HepG2 (cell line): ENCODE measurements around the gene ARIH1. TPM values are rescaled to one million over a fixed set of nuclear protein-coding genes. Genes with fewer than 3 reads are reported as not detected.

Source experiments
- FOXA3 ChIP-seq: IDR thresholded peaks from 2 replicates; pipeline ENCODE4 v1.6.1; 2016; ENCODE audit warnings: missing genetic modification reagents, missing compliant biosample characterization
- MBNL3 ChIP-seq: fragments of 250-450 bp; sonication (Bioruptor Pico); conservative IDR thresholded peaks from 2 replicates; pipeline ENCODE4 v1.8.0; 2022; ENCODE audit warnings: mild to moderate bottlenecking, inconsistent platforms
- NPAS2 ChIP-seq: sonication (generic); formaldehyde crosslinking; IDR thresholded peaks from 2 replicates; pipeline ENCODE4 v1.8.0; 2022; ENCODE audit warnings: mild to moderate bottlenecking, missing genetic modification reagents, borderline replicate concordance
- NR2F6 ChIP-seq, 2 experiments: IDR thresholded peaks; 2 replicates each; pipeline ENCODE4 v1.6.1; 2016; ENCODE audit warnings: antibody characterized with exemption in 1 of 2, mild to moderate bottlenecking in 1 of 2
- POLR2G ChIP-seq: fragments of 200-400 bp; formaldehyde crosslinking; IDR thresholded peaks from 2 replicates; pipeline ENCODE4 v1.6.1; 2018; ENCODE audit warnings: mild to moderate bottlenecking, low read depth, low read length, moderate library complexity
- RBAK ChIP-seq: sonication (generic); formaldehyde crosslinking; IDR thresholded peaks from 2 replicates; pipeline ENCODE4 v1.5.1; 2020; ENCODE audit warnings: mild to moderate bottlenecking, missing genetic modification reagents
- RBFOX2 ChIP-seq: fragments of 200-400 bp; formaldehyde crosslinking; IDR thresholded peaks from 2 replicates; pipeline ENCODE4 v1.6.1; 2017; ENCODE audit warnings: low read depth, mild to moderate bottlenecking, low read length
- RFXAP ChIP-seq: sonication (generic); formaldehyde crosslinking; IDR thresholded peaks from 2 replicates; pipeline ENCODE4 v1.4.0; 2020; ENCODE audit warnings: missing genetic modification reagents, borderline replicate concordance
- SALL1 ChIP-seq: sonication (generic); formaldehyde crosslinking; IDR thresholded peaks from 2 replicates; pipeline ENCODE4 v1.8.0; 2022; ENCODE audit warnings: mild to moderate bottlenecking, missing genetic modification reagents
- SALL2 ChIP-seq: sonication (generic); formaldehyde crosslinking; IDR thresholded peaks from 2 replicates; pipeline ENCODE4 v1.8.1; 2023; ENCODE audit warnings: mild to moderate bottlenecking, missing genetic modification reagents, inconsistent platforms
- SP5 ChIP-seq: IDR thresholded peaks from 2 replicates; pipeline ENCODE4 v1.6.1; 2016; ENCODE audit warnings: low read depth, borderline replicate concordance
- SSRP1 ChIP-seq: IDR thresholded peaks from 2 replicates; pipeline ENCODE4 v1.6.1; 2016; ENCODE audit warnings: control low read depth
- STAT5B ChIP-seq: sonication (generic); formaldehyde crosslinking; IDR thresholded peaks from 2 replicates; pipeline ENCODE4 v1.4.0; 2020; ENCODE audit warnings: missing genetic modification reagents
- TARDBP ChIP-seq: sonication (generic); formaldehyde crosslinking; IDR thresholded peaks from 2 replicates; pipeline ENCODE4 v1.8.0; 2022; ENCODE audit warnings: mild to moderate bottlenecking, missing genetic modification reagents
- TCF7L2 ChIP-seq: IDR thresholded peaks from 2 replicates; pipeline ENCODE4 v1.6.1; 2011; ENCODE audit warnings: mild to moderate bottlenecking, low read depth, low read length, moderate library complexity
- TOE1 ChIP-seq: sonication (generic); formaldehyde crosslinking; IDR thresholded peaks from 2 replicates; pipeline ENCODE4 v1.4.0; 2020; ENCODE audit warnings: mild to moderate bottlenecking, missing genetic modification reagents
- ZBTB3 ChIP-seq: sonication (generic); formaldehyde crosslinking; IDR thresholded peaks from 2 replicates; pipeline ENCODE4 v1.4.0; 2020; ENCODE audit warnings: low read depth, mild to moderate bottlenecking, moderate library complexity, missing genetic modification reagents, borderline replicate concordance
- ZNF547 ChIP-seq: sonication (generic); formaldehyde crosslinking; IDR thresholded peaks from 2 replicates; pipeline ENCODE4 v1.5.1; 2020; ENCODE audit warnings: mild to moderate bottlenecking, missing genetic modification reagents
- polyA plus RNA-seq, 8 experiments: library from polyadenylated mRNA; depleted of rRNA in 3 of 8; stranded (reverse) in 7 of 8; unstranded in 1 of 8; fragments of >200 nt; fragmentation: Illumina TruSeq in 4 of 8; extraction: Trizol in 4 of 8; gene quantifications; 2 replicates each; pipeline versions ENCODE4 v1.2.1 to v1.2.3, GENCODE V29; 2011 to 2016; ENCODE audit warnings: low read depth in 4 of 8, missing spikeins in 1 of 8, mixed read lengths in 1 of 8; ENCODE audit not compliant: insufficient read depth in 1 of 8
- total RNA-seq, 5 experiments: library from RNA; depleted of rRNA; stranded (reverse); fragments of >200 nt; fragmentation: Illumina TruSeq; extraction: Trizol; gene quantifications; 2 replicates each; pipeline ENCODE4 v1.2.3, GENCODE V29; 2016; ENCODE audit warnings: low read depth in 1 of 5
- TF ChIP-seq, protein P1 (sequence below): sonication (generic); formaldehyde crosslinking; IDR thresholded peaks from 2 replicates; pipeline ENCODE4 v1.5.1; 2020; ENCODE audit warnings: missing genetic modification reagents, mild to moderate bottlenecking, borderline replicate concordance
- TF ChIP-seq, protein P2 (sequence below): IDR thresholded peaks from 2 replicates; pipeline ENCODE4 v1.6.1; 2016; ENCODE audit warnings: control low read depth
- TF ChIP-seq, protein P3 (sequence below): sonication (generic); IDR thresholded peaks from 2 replicates; pipeline ENCODE4 v1.6.1; 2016; ENCODE audit warnings: low read depth, borderline replicate concordance
- TF ChIP-seq, protein P4 (sequence below): sonication (generic); formaldehyde crosslinking; IDR thresholded peaks from 2 replicates; pipeline ENCODE4 v1.8.1; 2023; ENCODE audit warnings: mild to moderate bottlenecking, moderate library complexity, missing genetic modification reagents
- TF ChIP-seq, protein P5 (sequence below): sonication (generic); formaldehyde crosslinking; IDR thresholded peaks from 2 replicates; pipeline ENCODE4 v1.8.0; 2022; ENCODE audit warnings: missing genetic modification reagents, mild to moderate bottlenecking, borderline replicate concordance

The ARIH1 gene
- total and polyA plus RNA-seq, 2 of the 13 experiments (the other 11 are each of a cell fraction or from before 2014, with no cell fraction given): 38.8 to 59.8 TPM

DNA sequence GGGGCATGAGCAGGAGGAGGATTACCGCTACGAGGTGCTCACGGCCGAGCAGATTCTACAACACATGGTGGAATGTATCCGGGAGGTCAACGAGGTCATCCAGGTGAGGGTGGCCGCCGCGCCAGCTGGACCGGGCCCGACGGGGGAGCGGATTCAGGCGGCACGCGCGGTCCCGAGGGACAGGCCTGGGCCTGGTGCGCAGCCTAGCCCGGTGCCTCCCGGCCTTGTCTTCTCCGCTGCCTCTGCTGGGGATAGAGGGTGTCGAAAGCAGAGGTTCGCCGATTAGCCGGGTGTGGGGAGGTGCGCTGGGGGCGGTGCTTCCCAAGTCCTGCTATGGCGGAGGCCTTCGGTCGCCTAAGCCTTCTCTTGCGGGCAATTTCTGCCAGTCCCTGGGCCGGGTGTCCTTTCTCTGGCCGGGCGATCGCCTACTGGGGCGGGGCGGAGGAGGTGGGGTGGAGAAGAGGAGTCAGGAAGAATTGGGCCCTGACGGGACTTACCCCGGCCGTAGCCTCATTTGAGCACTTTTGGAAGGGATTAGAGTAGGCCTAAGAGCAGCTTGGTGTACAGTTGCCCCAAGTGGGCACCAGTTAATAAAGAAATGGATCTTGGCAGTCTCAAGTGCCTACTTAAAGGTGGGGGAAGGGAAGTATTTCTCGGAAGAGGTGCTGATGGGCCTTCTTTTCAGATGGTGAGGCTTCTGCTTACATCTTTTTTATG is 940 bp downstream of the ARIH1 start (continued):
- TF ChIP-seq NPAS2 (no peak), RBFOX2 (peak; percentile 58; the same call in 1 of the 2 replicates), TCF7L2 (no peak), ZBTB3 (CRISPR knock-in tag) (no peak), SSRP1 (CRISPR knock-in tag) (no peak), NR2F6 (IDR thresholded peaks at IDR 0.05) (0 out of 2 replicates have a peak, but pooled peaks have one; percentile 13), NR2F6 (CRISPR knock-in tag; IDR thresholded peaks at IDR 0.05) (peak; percentile 74), POLR2G (peak; percentile 58; the same call in 1 of the 2 replicates), STAT5B (CRISPR knock-in tag) (no peak), TARDBP (0 out of 2 replicates have a peak, but pooled peaks have one; percentile 44), SALL2 (CRISPR knock-in tag) (peak; percentile 88), RFXAP (CRISPR knock-in tag) (peak; percentile 24; the same call in 1 of the 2 replicates), TOE1 (CRISPR knock-in tag) (no peak), SP5 (CRISPR knock-in tag) (0 out of 2 replicates have a peak, but pooled peaks have one; percentile 21), MBNL3 (CRISPR knock-in tag) (no peak), ZNF547 (CRISPR knock-in tag) (peak; percentile 23; the same call in 1 of the 2 replicates), RBAK (CRISPR knock-in tag) (no peak), SALL1 (CRISPR knock-in tag) (peak; percentile 24; the same call in 1 of the 2 replicates), FOXA3 (CRISPR knock-in tag) (no peak)
- TF ChIP-seq, protein P1, sequence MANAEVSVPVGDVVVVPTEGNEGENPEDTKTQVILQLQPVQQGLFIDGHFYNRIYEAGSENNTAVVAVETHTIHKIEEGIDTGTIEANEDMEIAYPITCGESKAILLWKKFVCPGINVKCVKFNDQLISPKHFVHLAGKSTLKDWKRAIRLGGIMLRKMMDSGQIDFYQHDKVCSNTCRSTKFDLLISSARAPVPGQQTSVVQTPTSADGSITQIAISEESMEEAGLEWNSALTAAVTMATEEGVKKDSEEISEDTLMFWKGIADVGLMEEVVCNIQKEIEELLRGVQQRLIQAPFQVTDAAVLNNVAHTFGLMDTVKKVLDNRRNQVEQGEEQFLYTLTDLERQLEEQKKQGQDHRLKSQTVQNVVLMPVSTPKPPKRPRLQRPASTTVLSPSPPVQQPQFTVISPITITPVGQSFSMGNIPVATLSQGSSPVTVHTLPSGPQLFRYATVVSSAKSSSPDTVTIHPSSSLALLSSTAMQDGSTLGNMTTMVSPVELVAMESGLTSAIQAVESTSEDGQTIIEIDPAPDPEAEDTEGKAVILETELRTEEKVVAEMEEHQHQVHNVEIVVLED: peak; percentile 67
- TF ChIP-seq, protein P2, sequence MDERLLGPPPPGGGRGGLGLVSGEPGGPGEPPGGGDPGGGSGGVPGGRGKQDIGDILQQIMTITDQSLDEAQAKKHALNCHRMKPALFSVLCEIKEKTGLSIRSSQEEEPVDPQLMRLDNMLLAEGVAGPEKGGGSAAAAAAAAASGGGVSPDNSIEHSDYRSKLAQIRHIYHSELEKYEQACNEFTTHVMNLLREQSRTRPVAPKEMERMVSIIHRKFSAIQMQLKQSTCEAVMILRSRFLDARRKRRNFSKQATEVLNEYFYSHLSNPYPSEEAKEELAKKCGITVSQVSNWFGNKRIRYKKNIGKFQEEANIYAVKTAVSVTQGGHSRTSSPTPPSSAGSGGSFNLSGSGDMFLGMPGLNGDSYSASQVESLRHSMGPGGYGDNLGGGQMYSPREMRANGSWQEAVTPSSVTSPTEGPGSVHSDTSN (CRISPR knock-in tag): no peak
- TF ChIP-seq, protein P3, sequence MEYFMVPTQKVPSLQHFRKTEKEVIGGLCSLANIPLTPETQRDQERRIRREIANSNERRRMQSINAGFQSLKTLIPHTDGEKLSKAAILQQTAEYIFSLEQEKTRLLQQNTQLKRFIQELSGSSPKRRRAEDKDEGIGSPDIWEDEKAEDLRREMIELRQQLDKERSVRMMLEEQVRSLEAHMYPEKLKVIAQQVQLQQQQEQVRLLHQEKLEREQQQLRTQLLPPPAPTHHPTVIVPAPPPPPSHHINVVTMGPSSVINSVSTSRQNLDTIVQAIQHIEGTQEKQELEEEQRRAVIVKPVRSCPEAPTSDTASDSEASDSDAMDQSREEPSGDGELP: peak; percentile 41; the same call in 1 of the 2 replicates
- TF ChIP-seq, protein P4, sequence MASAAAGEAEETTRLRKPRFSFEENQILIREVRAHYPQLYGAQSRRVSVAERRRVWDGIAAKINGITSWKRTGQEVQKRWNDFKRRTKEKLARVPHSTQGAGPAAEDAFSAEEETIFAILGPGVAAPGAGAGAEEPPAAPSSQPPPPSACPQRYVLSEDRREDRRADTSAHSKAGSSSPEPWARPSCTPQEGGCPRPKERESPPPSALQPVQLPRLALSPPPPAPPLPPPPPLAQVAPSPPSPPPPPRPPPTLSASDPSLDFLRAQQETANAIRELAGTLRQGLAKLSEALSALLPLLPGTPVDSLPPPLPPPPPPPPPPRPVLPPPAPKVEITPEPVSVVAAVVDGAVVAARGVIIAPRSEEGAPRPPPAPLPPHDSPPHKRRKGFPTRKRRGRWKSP: 0 out of 2 replicates have a peak, but pooled peaks have one; percentile 56
- TF ChIP-seq, protein P5, sequence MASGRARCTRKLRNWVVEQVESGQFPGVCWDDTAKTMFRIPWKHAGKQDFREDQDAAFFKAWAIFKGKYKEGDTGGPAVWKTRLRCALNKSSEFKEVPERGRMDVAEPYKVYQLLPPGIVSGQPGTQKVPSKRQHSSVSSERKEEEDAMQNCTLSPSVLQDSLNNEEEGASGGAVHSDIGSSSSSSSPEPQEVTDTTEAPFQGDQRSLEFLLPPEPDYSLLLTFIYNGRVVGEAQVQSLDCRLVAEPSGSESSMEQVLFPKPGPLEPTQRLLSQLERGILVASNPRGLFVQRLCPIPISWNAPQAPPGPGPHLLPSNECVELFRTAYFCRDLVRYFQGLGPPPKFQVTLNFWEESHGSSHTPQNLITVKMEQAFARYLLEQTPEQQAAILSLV: no peak
